WTC11 (cell line): ENCODE measurements around the gene RBM8A. TPM values are rescaled to one million over a fixed set of nuclear protein-coding genes. Genes with fewer than 3 reads are reported as not detected.

Experiments
- ATAC-seq: fragments of 200-7000 bp; cut with Tn5 transposase; 2 replicates; pipeline ENCODE4 v1.10.0; 2021; ENCODE audit warnings: mild to moderate bottlenecking, moderate library complexity
- CTCF ChIA-PET: fragments of 300-600 bp; sonication (Branson Sonifier 250); formaldehyde crosslinking; loops from one replicate; lab custom pipeline; 2021; ENCODE audit warnings: antibody characterized with exemption; lab: Charles Lee
- POLR2A ChIA-PET: fragments of 350-600 bp; sonication (Branson Sonifier 250); formaldehyde crosslinking; loops from one replicate; lab custom pipeline; 2021; ENCODE audit warnings: antibody characterized with exemption; lab: Charles Lee
- DNase-seq: peaks from one replicate; pipeline ENCODE4 v3.0.0; 2021; ENCODE audit warnings: low spot score
- H3K27ac Mint-ChIP-seq: 2 replicates; pipeline ENCODE4 v1.8.0; 2021; ENCODE audit warnings: mixed read lengths
- H3K27me3 Mint-ChIP-seq: 2 replicates; pipeline ENCODE4 v1.8.0; 2021; ENCODE audit warnings: low read depth, mild to moderate bottlenecking, moderate library complexity, mixed read lengths
- H3K36me3 Mint-ChIP-seq: 2 replicates; pipeline ENCODE4 v1.8.0; 2021; ENCODE audit warnings: mixed read lengths
- H3K4me1 Mint-ChIP-seq: 2 replicates; pipeline ENCODE4 v1.8.0; 2022; ENCODE audit warnings: mixed read lengths
- H3K4me3 Mint-ChIP-seq: 2 replicates; pipeline ENCODE4 v1.8.0; 2021; ENCODE audit warnings: mild to moderate bottlenecking, moderate library complexity, mixed read lengths
- H3K9me3 Mint-ChIP-seq: 2 replicates; pipeline ENCODE4 v1.8.0; 2021; ENCODE audit warnings: mixed read lengths
- CDX4 ChIP-seq: fragments of 250-450 bp; sonication (Bioruptor Pico); IDR thresholded peaks from 2 replicates; pipeline ENCODE4 v1.9.0; 2021; ENCODE audit warnings: moderate library complexity, mild to moderate bottlenecking, inconsistent platforms, borderline replicate concordance
- CREB1 ChIP-seq: sonication (generic); formaldehyde crosslinking; IDR thresholded peaks from 2 replicates; pipeline ENCODE4 v1.8.0; 2023; ENCODE audit warnings: mild to moderate bottlenecking, missing genetic modification reagents
- CTCF ChIP-seq: fragments of 200-600 bp; IDR thresholded peaks from 2 replicates; pipeline ENCODE4 v1.8.0; 2022; ENCODE audit warnings: antibody characterized with exemption
- ETV6 ChIP-seq: sonication (generic); formaldehyde crosslinking; IDR thresholded peaks from 2 replicates; pipeline ENCODE4 v1.8.1; 2022; ENCODE audit warnings: mild to moderate bottlenecking, missing genetic modification reagents
- FOXJ3 ChIP-seq: sonication (generic); formaldehyde crosslinking; IDR thresholded peaks from 2 replicates; pipeline ENCODE4 v1.9.0; 2021; ENCODE audit warnings: missing genetic modification reagents, mild to moderate bottlenecking, borderline replicate concordance
- FOXK1 ChIP-seq: sonication (generic); formaldehyde crosslinking; IDR thresholded peaks from 2 replicates; pipeline ENCODE4 v1.8.0; 2022; ENCODE audit warnings: mild to moderate bottlenecking, moderate library complexity, missing genetic modification reagents
- GABPB1 ChIP-seq: sonication (generic); formaldehyde crosslinking; IDR thresholded peaks from 2 replicates; pipeline ENCODE4 v1.8.1; 2023; ENCODE audit warnings: mild to moderate bottlenecking, missing genetic modification reagents
- IRF1 ChIP-seq: sonication (generic); formaldehyde crosslinking; IDR thresholded peaks from 2 replicates; pipeline ENCODE4 v1.8.0; 2023; ENCODE audit warnings: missing genetic modification reagents
- JUN ChIP-seq: sonication (generic); formaldehyde crosslinking; IDR thresholded peaks from 2 replicates; pipeline ENCODE4 v1.8.0; 2023; ENCODE audit warnings: mild to moderate bottlenecking, missing genetic modification reagents
- MYBL2 ChIP-seq: sonication (generic); formaldehyde crosslinking; IDR thresholded peaks from 2 replicates; pipeline ENCODE4 v1.8.1; 2023; ENCODE audit warnings: mild to moderate bottlenecking, moderate library complexity, missing genetic modification reagents
- NFATC4 ChIP-seq: fragments of 250-450 bp; sonication (Bioruptor Pico); IDR thresholded peaks from 2 replicates; pipeline ENCODE4 v1.9.0; 2021; ENCODE audit warnings: mild to moderate bottlenecking
- NFE2L1 ChIP-seq: sonication (generic); formaldehyde crosslinking; IDR thresholded peaks from 2 replicates; pipeline ENCODE4 v1.8.1; 2023; ENCODE audit warnings: missing genetic modification reagents
- SMAD3 ChIP-seq: sonication (generic); formaldehyde crosslinking; IDR thresholded peaks from 2 replicates; pipeline ENCODE4 v1.8.0; 2022; ENCODE audit warnings: missing genetic modification reagents, mild to moderate bottlenecking, borderline replicate concordance
- TP53 ChIP-seq: sonication (generic); formaldehyde crosslinking; IDR thresholded peaks from 2 replicates; pipeline ENCODE4 v1.8.1; 2023; ENCODE audit warnings: mild to moderate bottlenecking, missing genetic modification reagents
- ZBTB21 ChIP-seq: sonication (generic); formaldehyde crosslinking; IDR thresholded peaks from 2 replicates; pipeline ENCODE4 v1.8.1; 2023; ENCODE audit warnings: mild to moderate bottlenecking, missing genetic modification reagents, borderline replicate concordance
- ZMAT4 ChIP-seq: fragments of 250-450 bp; sonication (Bioruptor Pico); IDR thresholded peaks from 2 replicates; pipeline ENCODE4 v1.9.0; 2021; ENCODE audit warnings: mild to moderate bottlenecking
- ZNF121 ChIP-seq: sonication (generic); formaldehyde crosslinking; IDR thresholded peaks from 2 replicates; pipeline ENCODE4 v1.8.0; 2023; ENCODE audit warnings: missing genetic modification reagents
- ZNF416 ChIP-seq: fragments of 250-450 bp; sonication (Bioruptor Pico); IDR thresholded peaks from 2 replicates; pipeline ENCODE4 v1.9.0; 2021; ENCODE audit warnings: mild to moderate bottlenecking, inconsistent platforms
- total RNA-seq: library from RNA; stranded (reverse); gene quantifications from 3 replicates; pipeline ENCODE4 v1.2.3, GENCODE V29; 2021
- TF ChIP-seq, protein P1 (sequence below): sonication (generic); formaldehyde crosslinking; IDR thresholded peaks from 2 replicates; pipeline ENCODE4 v1.8.1; 2022; ENCODE audit warnings: low read depth, missing genetic modification reagents, borderline replicate concordance
- TF ChIP-seq, protein P2 (sequence below): sonication (generic); formaldehyde crosslinking; IDR thresholded peaks from 2 replicates; pipeline ENCODE4 v1.8.0; 2022; ENCODE audit warnings: mild to moderate bottlenecking, missing genetic modification reagents
- TF ChIP-seq, protein P3 (sequence below): sonication (generic); formaldehyde crosslinking; conservative IDR thresholded peaks from 2 replicates; pipeline ENCODE4 v1.8.1; 2023; ENCODE audit warnings: mild to moderate bottlenecking, low read depth, missing genetic modification reagents, moderate library complexity
- TF ChIP-seq, protein P4 (sequence below): sonication (generic); formaldehyde crosslinking; IDR thresholded peaks from 2 replicates; pipeline ENCODE4 v1.8.1; 2023; ENCODE audit warnings: mild to moderate bottlenecking, missing genetic modification reagents

The RBM8A gene
- total RNA-seq, 1 experiment from 2014 or later, result 199 TPM

DNA sequence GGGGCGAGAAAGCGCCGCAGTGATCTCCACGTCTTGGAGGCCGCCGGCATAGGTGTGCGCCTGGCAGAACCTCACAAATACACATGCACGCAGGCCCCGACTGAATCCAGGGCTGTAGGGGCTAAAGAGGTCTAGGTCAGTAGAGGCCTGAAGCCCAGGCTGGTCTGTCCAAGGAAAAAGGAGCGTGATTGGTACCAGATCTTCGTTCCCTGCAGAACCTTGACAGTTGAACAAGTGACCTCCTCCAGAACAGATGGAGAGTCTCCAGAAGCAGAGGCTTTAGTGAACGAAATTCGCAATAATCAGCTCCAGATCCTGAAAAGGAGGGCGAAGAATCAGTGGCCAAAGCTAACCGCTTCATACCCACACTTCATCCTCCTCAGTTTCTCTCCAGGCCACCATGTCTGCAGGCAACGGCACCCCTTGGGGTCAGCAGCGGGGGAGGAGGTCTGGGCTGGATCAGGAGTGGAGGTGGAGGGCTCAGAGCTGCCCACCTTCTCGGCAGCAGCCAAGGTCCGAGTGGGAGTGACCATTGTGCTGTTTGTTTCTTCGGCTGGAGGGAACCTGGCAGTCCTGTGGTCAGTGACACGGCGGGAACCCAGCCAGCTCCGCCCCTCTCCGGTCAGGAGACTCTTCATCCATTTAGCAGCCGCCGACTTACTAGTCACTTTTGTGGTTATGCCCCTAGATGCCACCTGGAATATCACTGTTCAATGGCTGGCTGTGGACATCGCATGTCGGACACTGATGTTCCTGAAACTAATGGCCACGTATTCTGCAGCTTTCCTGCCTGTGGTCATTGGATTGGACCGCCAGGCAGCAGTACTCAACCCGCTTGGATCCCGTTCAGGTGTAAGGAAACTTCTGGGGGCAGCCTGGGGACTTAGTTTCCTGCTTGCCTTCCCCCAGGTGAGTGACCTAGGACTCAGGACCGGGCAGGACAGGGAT, 8.0 kb downstream of the RBM8A start:
- Mint-ChIP-seq H3K36me3 (peaks cover 5% of the 10 kb centered on the region; the same call in 1 of the 2 replicates), H3K4me3 (peak overlapping the region; percentile 86), H3K4me1 (peaks cover 19% of the 10 kb centered on the region), H3K27me3 (peaks cover 10% of the 10 kb centered on the region), H3K9me3 (no peaks in the 10 kb centered on the region), H3K27ac (peak overlapping the region; percentile 78)
- ATAC-seq, result peak; percentile 26
- TF ChIP-seq MYBL2 (CRISPR knock-in tag) (no peak), ZBTB21 (CRISPR knock-in tag) (no peak), ZNF121 (CRISPR knock-in tag) (no peak), IRF1 (CRISPR knock-in tag) (no peak), ZNF416 (peak; percentile 35; the same call in 1 of the 2 replicates), CDX4 (CRISPR knock-in tag) (no peak), FOXK1 (no peak), CTCF (no peak), TP53 (no peak), SMAD3 (0 out of 2 replicates have a peak, but pooled peaks have one; percentile 10)
- TF ChIP-seq, protein P1, sequence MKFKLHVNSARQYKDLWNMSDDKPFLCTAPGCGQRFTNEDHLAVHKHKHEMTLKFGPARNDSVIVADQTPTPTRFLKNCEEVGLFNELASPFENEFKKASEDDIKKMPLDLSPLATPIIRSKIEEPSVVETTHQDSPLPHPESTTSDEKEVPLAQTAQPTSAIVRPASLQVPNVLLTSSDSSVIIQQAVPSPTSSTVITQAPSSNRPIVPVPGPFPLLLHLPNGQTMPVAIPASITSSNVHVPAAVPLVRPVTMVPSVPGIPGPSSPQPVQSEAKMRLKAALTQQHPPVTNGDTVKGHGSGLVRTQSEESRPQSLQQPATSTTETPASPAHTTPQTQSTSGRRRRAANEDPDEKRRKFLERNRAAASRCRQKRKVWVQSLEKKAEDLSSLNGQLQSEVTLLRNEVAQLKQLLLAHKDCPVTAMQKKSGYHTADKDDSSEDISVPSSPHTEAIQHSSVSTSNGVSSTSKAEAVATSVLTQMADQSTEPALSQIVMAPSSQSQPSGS, result no peak
- TF ChIP-seq, protein P2, sequence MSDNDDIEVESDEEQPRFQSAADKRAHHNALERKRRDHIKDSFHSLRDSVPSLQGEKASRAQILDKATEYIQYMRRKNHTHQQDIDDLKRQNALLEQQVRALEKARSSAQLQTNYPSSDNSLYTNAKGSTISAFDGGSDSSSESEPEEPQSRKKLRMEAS (CRISPR knock-in tag), result 0 out of 2 replicates have a peak, but pooled peaks have one; percentile 4
- ChIA-PET POLR2A (interaction anchor here (0.7 to 1.2 kb wide), 5 partner anchors 8 to 60 kb away, joined by 3 to 10 read pairs (median 4); partner anchors contain the start of genes PIAS3 and RBM8A), CTCF (interaction anchor here (0.9 to 3.0 kb wide), 12 partner anchors 8 to 74 kb away, joined by 3 to 17 read pairs (median 4); partner anchors contain the start of genes ITGA10, LIX1L, NUDT17 and PIAS3)
- DNase-seq, result peak; percentile 44

GRCh38 chr1:145918144-145918991, 8.9 kb downstream of the RBM8A start, which contains the start of gene PEX11B:
Gene PEX11B (minus strand): TSS chr1:145918717. CDS start chr1:145918688, 29 bp downstream.
- peaks cover 10% of the 10 kb centered on the region for H3K27me3 Mint-ChIP-seq
- POLR2A ChIA-PET, result interaction anchor here (0.5 to 1.2 kb wide), 4 partner anchors 9 to 67 kb away, joined by 3 to 10 read pairs (median 4); partner anchors contain the start of gene RBM8A
- H3K4me1 Mint-ChIP-seq, result peaks cover 19% of the 10 kb centered on the region
- H3K36me3 Mint-ChIP-seq, result peaks cover 5% of the 10 kb centered on the region; the same call in 1 of the 2 replicates
- CTCF ChIA-PET, result interaction anchor here (1.0 to 3.0 kb wide), 11 partner anchors 9 to 73 kb away, joined by 3 to 17 read pairs (median 4); partner anchors contain the start of genes ITGA10, LIX1L, NUDT17 and RBM8A
- no peaks in the 10 kb centered on the region for H3K9me3 Mint-ChIP-seq
- ATAC-seq (peak; percentile 89), DNase-seq (peak; percentile 87)
- H3K27ac Mint-ChIP-seq, result peak within 1 kb of the TSS; percentile 78
- peak within 1 kb of the TSS; percentile 86 for H3K4me3 Mint-ChIP-seq
- TF ChIP-seq, protein P3, sequence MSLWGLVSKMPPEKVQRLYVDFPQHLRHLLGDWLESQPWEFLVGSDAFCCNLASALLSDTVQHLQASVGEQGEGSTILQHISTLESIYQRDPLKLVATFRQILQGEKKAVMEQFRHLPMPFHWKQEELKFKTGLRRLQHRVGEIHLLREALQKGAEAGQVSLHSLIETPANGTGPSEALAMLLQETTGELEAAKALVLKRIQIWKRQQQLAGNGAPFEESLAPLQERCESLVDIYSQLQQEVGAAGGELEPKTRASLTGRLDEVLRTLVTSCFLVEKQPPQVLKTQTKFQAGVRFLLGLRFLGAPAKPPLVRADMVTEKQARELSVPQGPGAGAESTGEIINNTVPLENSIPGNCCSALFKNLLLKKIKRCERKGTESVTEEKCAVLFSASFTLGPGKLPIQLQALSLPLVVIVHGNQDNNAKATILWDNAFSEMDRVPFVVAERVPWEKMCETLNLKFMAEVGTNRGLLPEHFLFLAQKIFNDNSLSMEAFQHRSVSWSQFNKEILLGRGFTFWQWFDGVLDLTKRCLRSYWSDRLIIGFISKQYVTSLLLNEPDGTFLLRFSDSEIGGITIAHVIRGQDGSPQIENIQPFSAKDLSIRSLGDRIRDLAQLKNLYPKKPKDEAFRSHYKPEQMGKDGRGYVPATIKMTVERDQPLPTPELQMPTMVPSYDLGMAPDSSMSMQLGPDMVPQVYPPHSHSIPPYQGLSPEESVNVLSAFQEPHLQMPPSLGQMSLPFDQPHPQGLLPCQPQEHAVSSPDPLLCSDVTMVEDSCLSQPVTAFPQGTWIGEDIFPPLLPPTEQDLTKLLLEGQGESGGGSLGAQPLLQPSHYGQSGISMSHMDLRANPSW, result no peak
- TF ChIP-seq NFE2L1 (CRISPR knock-in tag), result peak; percentile 37; the same call in 1 of the 2 replicates
- no peak for TF ChIP-seq GABPB1 (CRISPR knock-in tag)
- TF ChIP-seq, protein P4, sequence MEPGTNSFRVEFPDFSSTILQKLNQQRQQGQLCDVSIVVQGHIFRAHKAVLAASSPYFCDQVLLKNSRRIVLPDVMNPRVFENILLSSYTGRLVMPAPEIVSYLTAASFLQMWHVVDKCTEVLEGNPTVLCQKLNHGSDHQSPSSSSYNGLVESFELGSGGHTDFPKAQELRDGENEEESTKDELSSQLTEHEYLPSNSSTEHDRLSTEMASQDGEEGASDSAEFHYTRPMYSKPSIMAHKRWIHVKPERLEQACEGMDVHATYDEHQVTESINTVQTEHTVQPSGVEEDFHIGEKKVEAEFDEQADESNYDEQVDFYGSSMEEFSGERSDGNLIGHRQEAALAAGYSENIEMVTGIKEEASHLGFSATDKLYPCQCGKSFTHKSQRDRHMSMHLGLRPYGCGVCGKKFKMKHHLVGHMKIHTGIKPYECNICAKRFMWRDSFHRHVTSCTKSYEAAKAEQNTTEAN (CRISPR knock-in tag), result 0 out of 2 replicates have a peak, but pooled peaks have one; percentile 41
- no peak for TF ChIP-seq FOXJ3 (CRISPR knock-in tag)
- TF ChIP-seq CREB1, result no peak
- TF ChIP-seq, protein P2 (CRISPR knock-in tag), result 0 out of 2 replicates have a peak, but pooled peaks have one; percentile 10
- no peak for TF ChIP-seq ZMAT4 (CRISPR knock-in tag)
- no peak for TF ChIP-seq NFATC4 (CRISPR knock-in tag)
- TF ChIP-seq JUN (CRISPR knock-in tag), result no peak
- no peak for TF ChIP-seq ETV6 (CRISPR knock-in tag)
